GM19397 (cell line): ENCODE data around the gene VILL.
"Not testable (repeated sequence)": the region's sequence is repeated elsewhere in the genome, so short reads cannot be mapped to it uniquely, and the experiment has no call there.

ENCODE experiments used
- ATAC-seq: cut with Tn5 transposase; IDR thresholded peaks from one replicate; pipeline ENCODE4 v1.9.1; 2021; ENCODE audit warnings: mild to moderate bottlenecking, moderate library complexity; ENCODE audit not compliant: unreplicated experiment

VILL gene

GRCh38 chr3:38031022-38031994, 40.7 kb downstream of the VILL start:
- ATAC-seq: no peak

GRCh38 chr3:38032328-38032865, 41.8 kb downstream of the VILL start:
- no peak for ATAC-seq

GRCh38 chr3:38033586-38033985, 43.0 kb downstream of the VILL start:
- not testable (repeated sequence) for ATAC-seq

- not testable (repeated sequence) for ATAC-seq
Measured at GRCh38 chr3:38034335-38034734, 43.7 kb downstream of the VILL start.

GRCh38 chr3:38036286-38036685, 45.7 kb downstream of the VILL start:
- ATAC-seq: no peak

- no peak for ATAC-seq
Measured at GRCh38 chr3:38036906-38037305, 46.3 kb downstream of the VILL start.

GRCh38 chr3:38038447-38038911, 47.9 kb downstream of the VILL start:
- ATAC-seq: no peak

- ATAC-seq: peak; percentile 86
Measured at GRCh38 chr3:38039101-38039898, 48.7 kb downstream of the VILL start, which contains the start of gene DLEC1. DLEC1 (plus strand) TSS chr3:38039208; CDS start chr3:38039226, 18 bp downstream.

- peak; percentile 44 for ATAC-seq
Measured at GRCh38 chr3:38039899-38040261, 49.3 kb downstream of the VILL start.

GRCh38 chr3:38040401-38040800, 49.8 kb downstream of the VILL start:
- ATAC-seq: no peak

GRCh38 chr3:38043486-38043885, 52.9 kb downstream of the VILL start:
- no peak for ATAC-seq

- ATAC-seq: no peak
Measured at GRCh38 chr3:38046027-38046426, 55.4 kb downstream of the VILL start.

- ATAC-seq: no peak
Measured at GRCh38 chr3:38046821-38047220, 56.2 kb downstream of the VILL start.

GRCh38 chr3:38047896-38048295, 57.3 kb downstream of the VILL start:
- no peak for ATAC-seq

- ATAC-seq: no peak
Measured at GRCh38 chr3:38049358-38050126, 59.0 kb downstream of the VILL start.

- no peak for ATAC-seq
Measured at GRCh38 chr3:38051131-38051530, 60.5 kb downstream of the VILL start.

GRCh38 chr3:38053286-38053685, 62.7 kb downstream of the VILL start:
- ATAC-seq: not testable (repeated sequence)

- ATAC-seq: not testable (repeated sequence)
Measured at GRCh38 chr3:38053813-38054498, 63.4 kb downstream of the VILL start.

- no peak for ATAC-seq
Measured at GRCh38 chr3:38054499-38055001, 64.0 kb downstream of the VILL start.
